Uterus (tissue), 2 donors: ENCODE results near the gene CEP72.

ENCODE experiments used
- CTCF ChIP-seq, 4 experiments: fragments of 200-600 bp in 2 of 4; fragments of 450-650 bp in 2 of 4; sonication (generic) in 2 of 4; IDR thresholded peaks; one replicate each; pipeline ENCODE4 v1.5.1; 2016 to 2019; ENCODE audit warnings: antibody characterized with exemption in 4 of 4, mild to moderate bottlenecking in 2 of 4, moderate library complexity in 1 of 4
- POLR2A ChIP-seq, 2 donors: fragments of 450-650 bp; IDR thresholded peaks; one replicate each; pipeline ENCODE4 v1.6.1; 2016; ENCODE audit warnings: antibody characterized with exemption in 2 of 2, mild to moderate bottlenecking in 1 of 2, moderate library complexity in 1 of 2

GRCh38 chr5:616484-617039 is 4.4 kb downstream of the CEP72 start:
- TF ChIP-seq CTCF (IDR thresholded peaks at IDR 0.05) (no peak), POLR2A (IDR thresholded peaks at IDR 0.05) (no peak)
